ENCODE results near the gene HAUS7.

HAUS7 gene

GRCh38 chrX:153477364-153477857 lies 7.0 kb upstream of the HAUS7 start:
- DNase-seq (ENCODE audit: low read depth in 3 of 3), result no peak

- no peak for DNase-seq (ENCODE audit: low read depth in 3 of 3)
Measured at GRCh38 chrX:153476666-153477363, 6.4 kb upstream of the HAUS7 start.

GRCh38 chrX:153475751-153476281 lies 5.4 kb upstream of the HAUS7 start:
- DNase-seq (ENCODE audit: low read depth in 3 of 3), result no peak

- no peak for DNase-seq (ENCODE audit: low read depth in 3 of 3)
Measured at GRCh38 chrX:153475271-153475670, 4.9 kb upstream of the HAUS7 start.

- DNase-seq (ENCODE audit: low read depth in 3 of 3), result peak; percentile 26 to 49 (median 42)
Measured at GRCh38 chrX:153474718-153475117, 4.3 kb upstream of the HAUS7 start.

- DNase-seq (ENCODE audit: low read depth in 3 of 3), result no peak
Measured at GRCh38 chrX:153474266-153474665, 3.9 kb upstream of the HAUS7 start.

GRCh38 chrX:153473126-153473525 lies 2.8 kb upstream of the HAUS7 start:
- no peak for DNase-seq (ENCODE audit: low read depth in 3 of 3)

GRCh38 chrX:153471663-153472280 lies 1.4 kb upstream of the HAUS7 start:
- no peak for DNase-seq (ENCODE audit: low read depth in 3 of 3)

- peak in 1 of 3 experiments; percentile 7 for DNase-seq (ENCODE audit: low read depth in 3 of 3)
Measured at GRCh38 chrX:153469811-153470410, 465 bp downstream of the HAUS7 start.

GRCh38 chrX:153468008-153468580 lies 2.3 kb downstream of the HAUS7 start:
- DNase-seq (ENCODE audit: low read depth in 3 of 3), result no peak

- DNase-seq (ENCODE audit: low read depth in 3 of 3), result no peak
Measured at GRCh38 chrX:153465691-153466380, 4.5 kb downstream of the HAUS7 start.

- DNase-seq (ENCODE audit: low read depth in 3 of 3), result no peak
Measured at GRCh38 chrX:153464116-153464515, 6.3 kb downstream of the HAUS7 start.

- DNase-seq (ENCODE audit: low read depth in 3 of 3), result no peak
Measured at GRCh38 chrX:153463556-153463955, 6.8 kb downstream of the HAUS7 start.

GRCh38 chrX:153463031-153463430 lies 7.3 kb downstream of the HAUS7 start:
- DNase-seq (ENCODE audit: low read depth in 3 of 3), result no peak

GRCh38 chrX:153462291-153462690 lies 8.1 kb downstream of the HAUS7 start:
- DNase-seq (ENCODE audit: low read depth in 3 of 3), result no peak

GRCh38 chrX:153460826-153461225 lies 9.6 kb downstream of the HAUS7 start:
- peak; percentile 17 to 26 (median 18) for DNase-seq (ENCODE audit: low read depth in 3 of 3)

- no peak for DNase-seq (ENCODE audit: low read depth in 3 of 3)
Measured at GRCh38 chrX:153459986-153460385, 10.4 kb downstream of the HAUS7 start.

GRCh38 chrX:153458476-153458875 lies 11.9 kb downstream of the HAUS7 start:
- DNase-seq (ENCODE audit: low read depth in 3 of 3), result no peak

GRCh38 chrX:153457827-153458466 lies 12.4 kb downstream of the HAUS7 start:
- DNase-seq (ENCODE audit: low read depth in 3 of 3), result no peak

GRCh38 chrX:153457136-153457825 lies 13.1 kb downstream of the HAUS7 start:
- no peak for DNase-seq (ENCODE audit: low read depth in 3 of 3)

- no peak for DNase-seq (ENCODE audit: low read depth in 3 of 3)
Measured at GRCh38 chrX:153456704-153457103, 13.7 kb downstream of the HAUS7 start.
